Karpas-422 (cell line): ENCODE measurements around the gene DDX21. TPM values are rescaled to one million over a fixed set of nuclear protein-coding genes. Genes with fewer than 3 reads are reported as not detected.
"Not testable (repeated sequence)": the region's sequence is repeated elsewhere in the genome, so short reads cannot be mapped to it uniquely, and the experiment has no call there.

Experiments
- DNase-seq: peaks from one replicate; pipeline ENCODE4 v3.0.0-alpha.2; 2015
- H2AFZ ChIP-seq: fragments of 200-600 bp; sonication (generic); 2 replicates; pipeline ENCODE4 v1.6.1; 2014; ENCODE audit warnings: antibody characterized with exemption, low read length, mixed read lengths
- H3K27ac ChIP-seq: fragments of 200-600 bp; sonication (generic); 2 replicates; pipeline ENCODE4 v1.5.1; 2014; ENCODE audit warnings: mild to moderate bottlenecking, low read length, moderate library complexity
- H3K27me3 ChIP-seq: fragments of 200-600 bp; sonication (generic); 2 replicates; pipeline ENCODE4 v1.6.1; 2014; ENCODE audit warnings: low read length, mixed read lengths
- H3K36me3 ChIP-seq: fragments of 200-600 bp; sonication (generic); 2 replicates; pipeline ENCODE4 v1.6.1; 2014; ENCODE audit warnings: low read length, mixed read lengths; ENCODE audit not compliant: insufficient read depth
- H3K4me1 ChIP-seq: fragments of 200-600 bp; sonication (generic); 2 replicates; pipeline ENCODE4 v1.6.1; 2014; ENCODE audit warnings: mild to moderate bottlenecking, low read length, mixed read lengths
- H3K4me2 ChIP-seq: fragments of 200-600 bp; sonication (generic); 2 replicates; pipeline ENCODE4 v1.6.1; 2014; ENCODE audit warnings: low read length, low read depth, mild to moderate bottlenecking; ENCODE audit not compliant: poor library complexity, severe bottlenecking
- H3K4me3 ChIP-seq: fragments of 200-600 bp; sonication (generic); 2 replicates; pipeline ENCODE4 v1.5.1; 2014; ENCODE audit warnings: mild to moderate bottlenecking, antibody characterized with exemption, low read length, mixed read lengths
- H3K79me2 ChIP-seq: fragments of 200-600 bp; sonication (generic); 2 replicates; pipeline ENCODE4 v1.6.1; 2014; ENCODE audit warnings: mild to moderate bottlenecking, low read length, mixed read lengths
- H3K9ac ChIP-seq: fragments of 200-600 bp; sonication (generic); 2 replicates; pipeline ENCODE4 v1.6.0; 2014; ENCODE audit warnings: low read length
- H3K9me2 ChIP-seq: fragments of 200-600 bp; sonication (generic), shearing (Covaris generic); replicated peaks from 2 replicates; pipeline ENCODE4 v1.6.0; 2014; ENCODE audit warnings: mild to moderate bottlenecking, low read length, moderate library complexity; ENCODE audit not compliant: insufficient read depth
- H3K9me3 ChIP-seq: fragments of 300-700, 200-600 bp; sonication (generic); 2 replicates; pipeline ENCODE4 v1.6.1; 2014; ENCODE audit warnings: low read length, mixed read lengths
- H4K20me1 ChIP-seq: fragments of 200-600 bp; sonication (generic); 2 replicates; pipeline ENCODE4 v1.6.1; 2014; ENCODE audit warnings: mild to moderate bottlenecking, antibody characterized with exemption, low read length, low read depth; ENCODE audit not compliant: insufficient read depth
- total RNA-seq: library from RNA; depleted of rRNA; stranded (reverse); fragments of >200 nt; shearing (Covaris generic); gene quantifications from 2 replicates; pipeline ENCODE4 v1.2.3, GENCODE V29; 2014; ENCODE audit warnings: low replicate concordance

DDX21 gene
- total RNA-seq, 1 experiment from 2014 or later = 89.8 TPM

DNA sequence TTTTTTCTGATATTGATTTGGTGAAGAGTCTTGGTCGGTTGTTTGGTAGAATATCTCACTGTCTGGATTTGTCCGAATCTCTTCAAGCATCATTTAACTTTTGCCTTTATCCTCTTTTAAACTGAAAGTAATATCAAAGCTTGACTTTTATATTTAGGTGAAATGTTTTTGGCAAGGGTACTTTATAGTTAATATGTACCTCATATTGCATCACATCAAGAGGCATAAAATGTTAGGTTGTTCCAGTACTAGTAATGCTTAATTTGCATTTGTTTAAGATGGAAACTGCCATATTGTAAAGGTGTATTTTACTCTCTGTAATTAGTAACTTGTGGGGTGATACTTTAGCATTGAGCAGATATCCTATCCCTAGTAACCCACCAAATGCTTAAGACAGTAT, 17.1 kb upstream of the DDX21 start:
- H3K36me3 ChIP-seq = peaks cover 53% of the 10 kb centered on the region; the same call in 1 of the 2 replicates

DNA sequence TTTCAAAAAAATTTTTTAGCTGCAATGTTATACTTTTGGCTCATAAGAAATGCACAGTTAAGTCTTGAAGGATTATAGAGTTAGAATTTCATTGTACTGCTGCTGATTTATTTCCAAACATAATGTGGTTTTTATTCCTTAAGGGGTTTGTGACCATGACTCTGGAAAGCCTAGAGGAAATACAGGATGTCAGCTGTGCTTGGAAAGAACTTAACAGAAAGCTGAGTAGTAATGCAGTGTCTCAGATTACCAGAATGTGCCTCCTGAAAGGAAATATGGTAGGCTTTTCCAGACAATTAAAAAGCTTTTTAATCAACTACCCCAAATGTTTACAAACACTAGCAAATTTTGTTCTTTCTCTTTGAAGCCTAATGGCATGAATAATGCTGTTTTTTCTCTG, 15.1 kb upstream of the DDX21 start:
- H3K4me2 ChIP-seq, DNase-seq, H3K9ac ChIP-seq, H3K9me3 ChIP-seq, H3K27ac ChIP-seq, H4K20me1 ChIP-seq, H3K9me2 ChIP-seq, H2AFZ ChIP-seq, H3K4me1 ChIP-seq, H3K4me3 ChIP-seq, H3K27me3 ChIP-seq: not testable (repeated sequence)
- Histone ChIP-seq H3K36me3 (peaks cover 51% of the 10 kb centered on the region; the same call in 1 of the 2 replicates), H3K79me2 (peaks cover 24% of the 10 kb centered on the region)

More for the DNA sequence above, 17.1 kb upstream of the DDX21 start:
- H3K4me2 ChIP-seq = no peak overlapping the region
- H3K4me1 ChIP-seq = no peaks in the 10 kb centered on the region
- no peaks in the 10 kb centered on the region for H3K9me3 ChIP-seq
- H3K4me3 ChIP-seq = no peak overlapping the region
- no peaks in the 10 kb centered on the region for H3K27me3 ChIP-seq
- no peaks in the 10 kb centered on the region for H4K20me1 ChIP-seq
- H2AFZ ChIP-seq = no peak overlapping the region
- peaks cover 33% of the 10 kb centered on the region for H3K79me2 ChIP-seq
- H3K27ac ChIP-seq = no peak overlapping the region
- no peaks in the 10 kb centered on the region for H3K9me2 ChIP-seq
- no peak for DNase-seq
- no peak overlapping the region for H3K9ac ChIP-seq

DNA sequence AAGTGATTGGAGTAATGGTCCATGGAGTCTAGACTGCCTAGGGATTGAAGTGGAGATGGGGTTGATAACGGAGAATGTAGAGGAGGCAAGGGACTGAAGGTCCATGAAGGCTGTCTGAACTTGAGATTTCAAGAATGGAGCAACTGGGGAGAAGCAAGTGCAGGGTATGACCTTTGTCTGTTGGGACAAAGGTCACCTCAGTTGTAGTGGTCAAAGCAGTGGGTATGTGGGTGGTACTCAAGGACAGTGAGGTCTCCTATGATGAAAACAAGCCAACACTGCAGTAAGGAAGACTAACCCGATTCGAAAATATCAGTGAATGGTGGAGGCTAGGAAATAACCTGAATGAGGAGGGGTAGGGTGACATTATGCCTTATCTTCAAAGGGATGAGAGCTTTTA, 5.4 kb upstream of the DDX21 start:
- Histone ChIP-seq H3K4me3 (no peak overlapping the region), H3K4me1 (peaks cover 7% of the 10 kb centered on the region), H2AFZ (no peak overlapping the region), H4K20me1 (no peaks in the 10 kb centered on the region), H3K27ac (no peak overlapping the region), H3K9me3 (no peaks in the 10 kb centered on the region), H3K27me3 (no peaks in the 10 kb centered on the region), H3K36me3 (peaks cover 29% of the 10 kb centered on the region), H3K79me2 (peaks cover 17% of the 10 kb centered on the region), H3K4me2 (no peak overlapping the region), H3K9ac (no peak overlapping the region), H3K9me2 (no peaks in the 10 kb centered on the region)
- no peak for DNase-seq

DNA sequence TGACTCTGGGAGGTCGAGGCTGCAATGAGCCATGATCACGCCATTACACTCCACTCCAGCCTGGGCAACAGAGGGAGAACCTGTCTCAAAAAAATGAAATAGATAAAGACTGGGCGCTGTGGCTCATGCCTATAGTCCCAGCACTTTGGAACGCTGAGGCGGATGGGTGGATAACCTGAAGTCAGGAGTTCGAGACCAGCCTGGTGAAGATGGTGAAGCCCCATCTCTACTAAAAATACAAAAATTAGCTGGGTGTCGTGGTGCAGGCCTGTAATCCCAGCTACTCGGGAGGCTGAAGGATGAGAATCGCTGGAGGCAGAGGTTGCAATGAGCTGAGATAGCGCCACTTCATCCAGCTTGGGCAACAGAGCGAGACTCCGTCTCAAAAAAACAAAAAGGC, 1.1 kb upstream of the DDX21 start:
- no peaks in the 10 kb centered on the region for H3K9me2 ChIP-seq
- no peaks in the 10 kb centered on the region for H3K9me3 ChIP-seq
- peaks cover 26% of the 10 kb centered on the region for H3K4me1 ChIP-seq
- peak; percentile 66 for DNase-seq
- H2AFZ ChIP-seq = no peak overlapping the region
- H3K4me3 ChIP-seq = peak overlapping the region; percentile 92
- peak overlapping the region; percentile 88 for H3K27ac ChIP-seq
- no peaks in the 10 kb centered on the region for H3K27me3 ChIP-seq
- peaks cover 29% of the 10 kb centered on the region for H3K36me3 ChIP-seq
- H4K20me1 ChIP-seq = peaks cover 28% of the 10 kb centered on the region
- peak overlapping the region; percentile 86 for H3K4me2 ChIP-seq
- H3K79me2 ChIP-seq = peaks cover 57% of the 10 kb centered on the region
- H3K9ac ChIP-seq = peak overlapping the region; percentile 95

GRCh38 chr10:68955355-68955831, 577 bp upstream of the DDX21 start:
- Histone ChIP-seq H3K79me2 (peaks cover 62% of the 10 kb centered on the region), H3K9ac (peak overlapping the region; percentile 95), H4K20me1 (peaks cover 33% of the 10 kb centered on the region), H3K9me3 (no peaks in the 10 kb centered on the region), H3K4me2 (peak overlapping the region; percentile 86), H3K9me2 (no peaks in the 10 kb centered on the region), H3K4me3 (peak overlapping the region; percentile 92), H3K27me3 (no peaks in the 10 kb centered on the region), H3K36me3 (peaks cover 33% of the 10 kb centered on the region), H2AFZ (peak overlapping the region; percentile 19; the same call in 1 of the 2 replicates), H3K4me1 (peaks cover 26% of the 10 kb centered on the region), H3K27ac (peak overlapping the region; percentile 88)
- DNase-seq = peak; percentile 79

DNA sequence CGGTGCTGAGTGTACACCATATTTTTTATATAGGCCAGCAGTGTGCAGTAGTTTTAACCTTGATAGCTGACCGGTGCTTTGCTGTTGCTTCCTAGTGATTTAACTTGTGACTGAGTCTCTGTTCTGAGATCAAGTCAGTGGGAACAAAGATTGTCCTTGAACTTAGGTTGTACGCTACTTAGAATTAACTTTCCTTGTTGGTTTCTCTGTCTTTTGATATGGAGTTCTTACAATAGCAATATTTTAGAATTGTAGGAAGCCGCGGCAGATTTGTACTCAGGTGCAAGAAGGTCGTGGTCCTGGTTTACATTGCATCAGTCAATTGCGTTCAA, 1.3 kb downstream of the DDX21 start:
- H3K27ac ChIP-seq = peak overlapping the region; percentile 88
- H4K20me1 ChIP-seq = peaks cover 43% of the 10 kb centered on the region
- peak overlapping the region; percentile 92 for H3K4me3 ChIP-seq
- H3K9me2 ChIP-seq = no peaks in the 10 kb centered on the region
- no peak overlapping the region for H2AFZ ChIP-seq
- peaks cover 26% of the 10 kb centered on the region for H3K4me1 ChIP-seq
- H3K9ac ChIP-seq = peak overlapping the region; percentile 95
- peak; percentile 43 for DNase-seq
- no peaks in the 10 kb centered on the region for H3K9me3 ChIP-seq
- peaks cover 81% of the 10 kb centered on the region for H3K79me2 ChIP-seq
- peak overlapping the region; percentile 86 for H3K4me2 ChIP-seq
- no peaks in the 10 kb centered on the region for H3K27me3 ChIP-seq
- H3K36me3 ChIP-seq = peaks cover 50% of the 10 kb centered on the region

GRCh38 chr10:68957654-68958053, 1.7 kb downstream of the DDX21 start:
- no peaks in the 10 kb centered on the region for H3K27me3 ChIP-seq
- peak overlapping the region; percentile 88 for H3K27ac ChIP-seq
- H3K4me1 ChIP-seq = peaks cover 26% of the 10 kb centered on the region
- peaks cover 85% of the 10 kb centered on the region for H3K79me2 ChIP-seq
- H3K4me2 ChIP-seq = peak overlapping the region; percentile 86
- peaks cover 46% of the 10 kb centered on the region for H4K20me1 ChIP-seq
- H3K4me3 ChIP-seq = peak overlapping the region; percentile 92
- peak overlapping the region; percentile 95 for H3K9ac ChIP-seq
- peaks cover 54% of the 10 kb centered on the region for H3K36me3 ChIP-seq
- H3K9me3 ChIP-seq = no peaks in the 10 kb centered on the region
- no peaks in the 10 kb centered on the region for H3K9me2 ChIP-seq
- DNase-seq = no peak
- H2AFZ ChIP-seq = no peak overlapping the region

- Histone ChIP-seq H3K4me3 (no peak overlapping the region), H3K4me1 (peaks cover 21% of the 10 kb centered on the region), H3K36me3 (peaks cover 62% of the 10 kb centered on the region), H3K9ac (no peak overlapping the region), H3K27ac (no peak overlapping the region), H4K20me1 (peaks cover 52% of the 10 kb centered on the region), H3K79me2 (peaks cover 88% of the 10 kb centered on the region), H3K27me3 (no peaks in the 10 kb centered on the region), H3K9me3 (no peaks in the 10 kb centered on the region), H2AFZ (no peak overlapping the region), H3K4me2 (no peak overlapping the region), H3K9me2 (no peaks in the 10 kb centered on the region)
- DNase-seq = no peak
These were observed 3.9 kb downstream of the DDX21 start for GRCh38 chr10:68959695-68960527.
